ENCODE results near the gene ABCC5. TPM values are rescaled to one million over a fixed set of nuclear protein-coding genes. Genes with fewer than 3 reads are reported as not detected.

Gene ABCC5
- total RNA-seq, 1 experiment from 2014 or later = 35.1 TPM

DNA sequence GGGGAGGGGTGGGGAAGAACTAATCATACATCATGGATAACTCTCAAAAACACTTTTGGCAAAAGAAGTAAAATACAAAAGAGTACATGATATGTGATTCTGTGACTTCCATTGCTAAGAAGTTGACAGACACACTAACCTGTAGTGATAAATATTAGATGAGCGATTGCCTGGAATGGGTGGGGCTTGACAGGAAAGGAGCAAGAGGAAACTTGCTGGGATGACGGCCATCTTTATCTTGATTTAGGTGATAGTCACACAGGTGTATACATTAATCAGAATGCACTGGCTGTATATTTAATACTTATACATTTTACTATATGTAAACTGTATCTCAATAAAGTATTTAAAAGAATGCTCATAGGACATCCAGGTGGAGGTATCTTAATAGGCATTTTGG, 146.1 kb downstream of the ABCC5 start:
- BruUV-seq (replicated peaks) = no TSS peak
- ChIA-PET CTCF (no interaction called here), POLR2A (no interaction called here)
- in situ Hi-C loops (cut with HindIII; ENCODE audit: low pct_unique_long_range_greater_than_20kb, low sequenced_read_pairs) = no loop called here
- DNase-seq (ENCODE audit: low read depth, low spot score) = no peak
- no peak overlapping the region for H3K27ac ChIP-seq (ENCODE audit: low read length)
- ATAC-seq = no peak
- no peak overlapping the region for H3K4me3 ChIP-seq (ENCODE audit: low read depth in 2 of 2, low read length in 2 of 2)
- H3K4me1 ChIP-seq (ENCODE audit: control insufficient read depth, insufficient read depth, low read length) = no peaks in the 10 kb centered on the region; the same call in 1 of the 2 replicates
- no peaks in the 10 kb centered on the region for H3K27me3 ChIP-seq (ENCODE audit: control insufficient read depth, insufficient read depth, low read length)
- intact Hi-C loops (cut with micrococcal nuclease; ENCODE audit: unreplicated experiment) = no loop called here
- no peaks in the 10 kb centered on the region for H3K9me3 ChIP-seq (ENCODE audit: control insufficient read depth, insufficient read depth, low read depth, low read length)
- no peak for TF ChIP-seq CTCF (IDR thresholded peaks at IDR 0.05)
- H3K36me3 ChIP-seq (ENCODE audit: control insufficient read depth, insufficient read depth, low read length) = 0 out of 2 replicates have a peak, but pooled peaks cover under 1% of the 10 kb centered on the region

DNA sequence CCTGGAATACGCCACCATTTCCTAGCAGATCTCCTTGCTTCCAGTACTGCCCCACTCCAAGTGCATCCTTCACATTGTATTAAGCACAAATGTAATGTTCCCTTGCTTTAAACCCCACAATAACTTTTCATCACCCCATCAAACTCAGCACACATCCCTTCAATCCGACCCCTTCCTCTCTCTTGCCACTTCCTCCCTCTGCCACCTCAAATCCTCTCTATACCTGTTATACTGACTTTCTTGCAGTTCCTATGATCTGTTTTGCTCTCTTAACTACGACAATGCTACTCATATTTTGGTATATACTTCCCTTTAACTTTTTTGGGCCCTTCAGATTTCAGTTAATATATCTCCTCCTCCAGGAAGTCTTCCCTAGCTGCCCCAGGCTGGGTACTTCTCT, 147.1 kb downstream of the ABCC5 start:
- no peak for ATAC-seq
- DNase-seq (ENCODE audit: low read depth, low spot score) = no peak
- POLR2A ChIA-PET = no interaction called here
- intact Hi-C loops (cut with micrococcal nuclease; ENCODE audit: unreplicated experiment) = no loop called here
- in situ Hi-C loops (cut with HindIII; ENCODE audit: low pct_unique_long_range_greater_than_20kb, low sequenced_read_pairs) = no loop called here
- no TSS peak for BruUV-seq (replicated peaks)
- Histone ChIP-seq H3K4me1 (ENCODE audit: control insufficient read depth, insufficient read depth, low read length) (no peaks in the 10 kb centered on the region; the same call in 1 of the 2 replicates), H3K4me3 (ENCODE audit: low read depth in 2 of 2, low read length in 2 of 2) (no peak overlapping the region), H3K27me3 (ENCODE audit: control insufficient read depth, insufficient read depth, low read length) (no peaks in the 10 kb centered on the region), H3K27ac (ENCODE audit: low read length) (no peak overlapping the region), H3K9me3 (ENCODE audit: control insufficient read depth, insufficient read depth, low read depth, low read length) (no peaks in the 10 kb centered on the region), H3K36me3 (ENCODE audit: control insufficient read depth, insufficient read depth, low read length) (peaks cover 7% of the 10 kb centered on the region; the same call in 1 of the 2 replicates)
- TF ChIP-seq CTCF (IDR thresholded peaks at IDR 0.05) (no peak), TCF7L2 (IDR thresholded peaks at IDR 0.05; ENCODE audit: low read depth, low read length) (no peak), SIN3A (IDR thresholded peaks at IDR 0.05; ENCODE audit: borderline replicate concordance, insufficient read depth, low read depth, low read length) (no peak), POLR2AphosphoS5 (IDR thresholded peaks at IDR 0.05; ENCODE audit: low read depth, low read length) (no peak)
- TF ChIP-seq, protein P1, sequence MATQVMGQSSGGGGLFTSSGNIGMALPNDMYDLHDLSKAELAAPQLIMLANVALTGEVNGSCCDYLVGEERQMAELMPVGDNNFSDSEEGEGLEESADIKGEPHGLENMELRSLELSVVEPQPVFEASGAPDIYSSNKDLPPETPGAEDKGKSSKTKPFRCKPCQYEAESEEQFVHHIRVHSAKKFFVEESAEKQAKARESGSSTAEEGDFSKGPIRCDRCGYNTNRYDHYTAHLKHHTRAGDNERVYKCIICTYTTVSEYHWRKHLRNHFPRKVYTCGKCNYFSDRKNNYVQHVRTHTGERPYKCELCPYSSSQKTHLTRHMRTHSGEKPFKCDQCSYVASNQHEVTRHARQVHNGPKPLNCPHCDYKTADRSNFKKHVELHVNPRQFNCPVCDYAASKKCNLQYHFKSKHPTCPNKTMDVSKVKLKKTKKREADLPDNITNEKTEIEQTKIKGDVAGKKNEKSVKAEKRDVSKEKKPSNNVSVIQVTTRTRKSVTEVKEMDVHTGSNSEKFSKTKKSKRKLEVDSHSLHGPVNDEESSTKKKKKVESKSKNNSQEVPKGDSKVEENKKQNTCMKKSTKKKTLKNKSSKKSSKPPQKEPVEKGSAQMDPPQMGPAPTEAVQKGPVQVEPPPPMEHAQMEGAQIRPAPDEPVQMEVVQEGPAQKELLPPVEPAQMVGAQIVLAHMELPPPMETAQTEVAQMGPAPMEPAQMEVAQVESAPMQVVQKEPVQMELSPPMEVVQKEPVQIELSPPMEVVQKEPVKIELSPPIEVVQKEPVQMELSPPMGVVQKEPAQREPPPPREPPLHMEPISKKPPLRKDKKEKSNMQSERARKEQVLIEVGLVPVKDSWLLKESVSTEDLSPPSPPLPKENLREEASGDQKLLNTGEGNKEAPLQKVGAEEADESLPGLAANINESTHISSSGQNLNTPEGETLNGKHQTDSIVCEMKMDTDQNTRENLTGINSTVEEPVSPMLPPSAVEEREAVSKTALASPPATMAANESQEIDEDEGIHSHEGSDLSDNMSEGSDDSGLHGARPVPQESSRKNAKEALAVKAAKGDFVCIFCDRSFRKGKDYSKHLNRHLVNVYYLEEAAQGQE (IDR thresholded peaks at IDR 0.05; ENCODE audit: insufficient read depth in 1 of 2, low read depth in 2 of 2, low read length in 1 of 2) = no peak
- CTCF ChIA-PET = no interaction called here

Small RNAs within 50 kb of the gene (microRNA-seq; reads per million reads assigned to microRNA genes)
- not detected for gene MIR4448 (ENCODE audit: unreplicated experiment)

Other genes with a start within 250 kb of the ABCC5 start
- gene MAP6D1, start 192.3 kb downstream of the ABCC5 start, total RNA-seq (2021; ENCODE audit: unreplicated experiment) = 7.9 TPM
- gene PARL, start 133.0 kb downstream of the ABCC5 start, total RNA-seq (2021; ENCODE audit: unreplicated experiment) = 82.3 TPM
- gene HTR3D, start 13.9 kb upstream of the ABCC5 start, total RNA-seq (2021; ENCODE audit: unreplicated experiment) = not detected
- not detected for gene HTR3C, start 35.2 kb upstream of the ABCC5 start, total RNA-seq (2021; ENCODE audit: unreplicated experiment)
- not detected for gene HTR3E, start 79.2 kb upstream of the ABCC5 start, total RNA-seq (2021; ENCODE audit: unreplicated experiment)
- 60.2 TPM for gene EIF2B5, start 117.5 kb upstream of the ABCC5 start, total RNA-seq (2021; ENCODE audit: unreplicated experiment)
- gene DVL3, start 137.5 kb upstream of the ABCC5 start, total RNA-seq (2021; ENCODE audit: unreplicated experiment) = 97.2 TPM
- gene AP2M1, start 157.0 kb upstream of the ABCC5 start, total RNA-seq (2021; ENCODE audit: unreplicated experiment) = 335 TPM
- gene ABCF3, start 168.3 kb upstream of the ABCC5 start, total RNA-seq (2021; ENCODE audit: unreplicated experiment) = 101 TPM
- 0.28 TPM for gene VWA5B2, start 211.7 kb upstream of the ABCC5 start, total RNA-seq (2021; ENCODE audit: unreplicated experiment)
- gene ALG3, start 231.1 kb upstream of the ABCC5 start, total RNA-seq (2021; ENCODE audit: unreplicated experiment) = 72.7 TPM
- 10.7 TPM for gene EEF1AKMT4, start 231.8 kb upstream of the ABCC5 start, total RNA-seq (2021; ENCODE audit: unreplicated experiment)
- 5.7 TPM for gene CAMK2N2, start 243.7 kb upstream of the ABCC5 start, total RNA-seq (2021; ENCODE audit: unreplicated experiment)